ENCODE data around the gene ZNF48.
"Not testable (repeated sequence)": the region's sequence is repeated elsewhere in the genome, so short reads cannot be mapped to it uniquely, and the experiment has no call there.

Gene ZNF48

GRCh38 chr16:30378236-30379157, 16.7 kb upstream of the ZNF48 start:
- peak; percentile 83 to 91 for DNase-seq

- DNase-seq, result no peak
Observed at GRCh38 chr16:30379158-30379783, 15.9 kb upstream of the ZNF48 start.

GRCh38 chr16:30380072-30380802, 15.0 kb upstream of the ZNF48 start:
- no peak for DNase-seq

- DNase-seq, result no peak
Observed at GRCh38 chr16:30380803-30381208, 14.4 kb upstream of the ZNF48 start.

GRCh38 chr16:30381291-30382041, 13.8 kb upstream of the ZNF48 start:
- no peak for DNase-seq

GRCh38 chr16:30382111-30382881, 12.9 kb upstream of the ZNF48 start, which contains the start of gene SEPTIN1:
Gene SEPTIN1, minus strand, starts transcription at chr16:30382561. Its CDS starts 19 bp downstream, at chr16:30382542.
- no peak for DNase-seq

- no peak for DNase-seq
Observed at GRCh38 chr16:30383521-30383920, 11.7 kb upstream of the ZNF48 start.

- DNase-seq, result no peak
Observed at GRCh38 chr16:30394592-30395154, 547 bp upstream of the ZNF48 start.

GRCh38 chr16:30395992-30396585, 869 bp downstream of the ZNF48 start:
- peak in 1 of 2 experiments; percentile 41 for DNase-seq

- not testable (repeated sequence) for DNase-seq
Observed at GRCh38 chr16:30396627-30397026, 1.4 kb downstream of the ZNF48 start.

GRCh38 chr16:30397056-30397455, 1.8 kb downstream of the ZNF48 start:
- DNase-seq, result no peak

GRCh38 chr16:30397776-30398660, 2.8 kb downstream of the ZNF48 start:
- DNase-seq, result no peak

- no peak for DNase-seq
Observed at GRCh38 chr16:30398661-30399434, 3.6 kb downstream of the ZNF48 start.

GRCh38 chr16:30399435-30400186, 4.4 kb downstream of the ZNF48 start:
- no peak for DNase-seq

- no peak for DNase-seq
Observed at GRCh38 chr16:30401768-30402425, 6.7 kb downstream of the ZNF48 start.

GRCh38 chr16:30406795-30407101, 11.5 kb downstream of the ZNF48 start:
- no peak for DNase-seq

GRCh38 chr16:30407102-30407803, 12.0 kb downstream of the ZNF48 start, which contains the start of gene ZNF771:
Gene ZNF771, plus strand, starts transcription at chr16:30407606. Its CDS starts 448 bp downstream, at chr16:30408054.
- DNase-seq, result peak; percentile 61 to 86

Data from SW 1271 (cell line).